Natural killer cell treated with Interleukin-12 subunit alpha and Interleukin-12 subunit beta and Interleukin-15 and Interleukin-18, amount 100 ng/mL, for 72 hours (primary cell): ENCODE data around the gene NTPCR. TPM values are rescaled to one million over a fixed set of nuclear protein-coding genes. Genes with fewer than 3 reads are reported as not detected.

Source experiments
- ATAC-seq, 2 donors: fragments of 150-1000 bp; cut with Tn5 transposase in 1 of 2; sonication (Bioruptor Pico), chemical (Tn5 transposase) in 1 of 2; 2 replicates each; pipeline ENCODE4 v1.10.0; 2021
- DNase-seq: peaks from one replicate; pipeline ENCODE4 v3.0.0; 2022; ENCODE audit warnings: low spot score
- H3K27ac Mint-ChIP-seq, 2 donors: 1 replicate in 1 of 2; 2 replicates in 1 of 2; pipeline ENCODE4 v1.8.0; 2022; ENCODE audit warnings: mixed read lengths in 2 of 2, mild to moderate bottlenecking in 1 of 2, moderate library complexity in 1 of 2
- H3K27me3 Mint-ChIP-seq, 2 donors: 1 replicate in 1 of 2; 2 replicates in 1 of 2; pipeline ENCODE4 v1.8.0; 2022; ENCODE audit warnings: mixed read lengths in 2 of 2
- H3K36me3 Mint-ChIP-seq: one replicate; pipeline ENCODE4 v1.8.0; 2022; ENCODE audit warnings: mixed read lengths
- H3K4me1 Mint-ChIP-seq, 2 donors: 1 replicate in 1 of 2; 2 replicates in 1 of 2; pipeline ENCODE4 v1.8.0; 2022; ENCODE audit warnings: low read depth in 2 of 2, mixed read lengths in 2 of 2, mild to moderate bottlenecking in 1 of 2
- H3K4me3 Mint-ChIP-seq: one replicate; pipeline ENCODE4 v1.8.0; 2022; ENCODE audit warnings: mixed read lengths
- H3K9me3 Mint-ChIP-seq: 2 replicates; pipeline ENCODE4 v1.8.0; 2022; ENCODE audit warnings: mixed read lengths
- total RNA-seq, 2 donors: library from RNA; stranded (reverse); gene quantifications; one replicate each; pipeline ENCODE4 v1.2.3, GENCODE V29; 2022

The NTPCR gene
- total RNA-seq, 2 donors from 2014 or later = 27.4 to 41.6 TPM

DNA sequence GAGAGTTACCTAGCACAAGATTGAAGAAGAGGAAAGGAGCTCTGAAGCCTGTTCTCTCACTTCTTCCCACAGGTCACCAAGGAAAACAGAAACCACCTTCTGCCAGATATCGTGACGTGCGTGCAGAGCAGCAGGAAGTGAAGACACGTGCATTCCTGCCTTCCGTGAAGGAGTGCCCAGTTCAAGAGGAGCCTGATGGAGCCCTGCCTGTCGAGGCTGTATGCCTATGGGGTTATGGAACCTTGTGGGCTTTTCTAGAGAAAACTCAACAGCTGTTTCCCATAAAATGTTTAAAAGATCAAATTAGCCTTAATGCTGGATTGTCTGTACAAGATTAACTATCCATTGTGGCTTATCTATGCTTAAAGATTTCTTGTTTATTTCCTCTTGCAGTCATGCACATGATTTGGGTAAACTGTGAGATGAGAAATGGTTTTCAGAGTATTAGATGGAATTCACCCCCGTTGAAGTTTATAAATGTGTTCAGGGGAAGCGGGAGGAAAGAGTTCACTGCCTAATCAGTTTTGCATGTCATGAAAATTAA lies 27.8 kb downstream of the NTPCR start:
- Mint-ChIP-seq H3K4me1 (peaks cover 12 to 19% of the 10 kb centered on the region in 2 donors), H3K27ac (peak overlapping the region; percentile 69 to 76), H3K9me3 (peaks cover 12% of the 10 kb centered on the region), H3K36me3 (peaks cover 25% of the 10 kb centered on the region), H3K27me3 (no peaks in the 10 kb centered on the region), H3K4me3 (peak overlapping the region; percentile 49)
- ATAC-seq (peak in 1 of 2 donors; percentile 51), DNase-seq (no peak)

DNA sequence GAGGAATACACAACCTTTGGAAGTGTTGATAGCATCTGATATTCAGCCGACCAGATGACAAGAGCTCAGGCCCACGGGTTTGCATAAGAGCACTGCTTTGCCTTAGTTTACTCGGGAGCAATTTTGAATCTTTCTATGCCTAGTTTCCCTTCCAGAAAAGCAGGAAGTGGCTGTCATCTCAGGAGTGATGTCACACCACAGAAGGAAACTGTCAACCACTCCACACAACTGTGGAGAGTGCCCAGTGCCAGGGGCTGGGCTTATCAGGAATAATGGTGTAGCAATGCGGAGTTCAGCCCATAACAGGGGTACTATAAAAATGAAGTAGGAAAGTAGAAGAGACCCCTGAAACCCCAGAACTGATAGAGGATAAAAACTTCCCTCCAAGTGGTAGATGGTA lies 28.4 kb downstream of the NTPCR start:
- Mint-ChIP-seq H3K4me1 (peaks cover 12 to 19% of the 10 kb centered on the region in 2 donors), H3K4me3 (peak overlapping the region; percentile 47), H3K27me3 (no peaks in the 10 kb centered on the region), H3K27ac (peak overlapping the region; percentile 69 to 76), H3K9me3 (peaks cover 5% of the 10 kb centered on the region), H3K36me3 (peaks cover 18% of the 10 kb centered on the region)
- ATAC-seq (no peak), DNase-seq (no peak)

DNA sequence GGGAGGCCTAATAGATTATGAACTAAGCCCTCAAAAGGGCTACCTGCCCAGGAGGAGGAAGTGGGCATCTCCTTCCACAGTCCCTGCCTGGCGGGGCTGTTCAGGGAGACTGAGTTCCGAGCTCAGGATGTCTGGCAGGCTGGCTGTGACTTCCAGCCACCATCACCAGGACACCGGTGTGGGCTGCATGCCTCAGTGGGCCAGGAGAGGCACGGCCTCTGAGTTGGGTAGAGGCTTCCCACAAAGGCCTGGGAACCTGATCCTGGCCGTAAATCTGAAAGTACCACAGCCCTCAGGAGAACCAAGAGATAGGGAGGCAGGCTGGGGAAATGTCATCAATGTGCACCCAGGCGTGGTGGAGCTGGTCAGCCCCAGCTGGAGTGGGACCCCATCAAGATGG lies 29.1 kb downstream of the NTPCR start:
- Mint-ChIP-seq H3K27ac (no peak overlapping the region), H3K9me3 (no peaks in the 10 kb centered on the region), H3K4me1 (peaks cover 12 to 19% of the 10 kb centered on the region in 2 donors), H3K27me3 (no peaks in the 10 kb centered on the region), H3K4me3 (no peak overlapping the region), H3K36me3 (peaks cover 11% of the 10 kb centered on the region)
- DNase-seq (no peak), ATAC-seq (no peak)

DNA sequence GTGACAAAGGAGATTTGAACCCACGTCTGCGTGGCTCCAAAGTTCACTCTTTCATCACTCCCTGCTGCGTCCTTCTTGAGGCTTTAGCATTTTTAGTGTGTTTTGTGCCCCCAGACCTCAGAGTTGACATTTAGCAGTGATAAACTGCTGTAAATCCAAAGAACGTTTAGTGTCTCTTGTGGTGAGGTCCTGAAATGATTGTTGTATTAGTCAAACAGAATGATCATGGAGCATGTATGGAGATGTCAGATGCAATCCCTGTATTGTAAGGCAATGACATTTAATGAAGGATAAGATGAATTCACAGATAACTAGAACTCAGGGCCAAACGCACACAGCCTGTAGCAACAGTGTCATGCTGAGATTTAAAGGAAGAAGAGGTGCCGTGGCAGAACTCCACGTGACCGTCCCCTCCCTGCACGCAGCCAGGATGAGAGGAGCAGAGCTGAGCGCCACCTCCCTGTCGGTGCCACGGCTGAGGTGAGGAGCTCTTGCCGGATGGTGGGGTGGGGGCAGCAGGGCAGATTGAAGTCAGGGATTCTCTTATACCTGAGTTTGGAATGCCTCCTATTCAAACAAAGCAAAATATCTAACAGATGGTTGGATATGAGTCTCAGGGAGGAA lies 30.1 kb downstream of the NTPCR start:
- ATAC-seq (no peak), DNase-seq (no peak)
- H3K9me3 Mint-ChIP-seq = no peaks in the 10 kb centered on the region
- H3K27ac Mint-ChIP-seq = peak overlapping the region; percentile 17 to 34
- H3K36me3 Mint-ChIP-seq = peaks cover 5% of the 10 kb centered on the region
- H3K4me3 Mint-ChIP-seq = no peak overlapping the region
- H3K27me3 Mint-ChIP-seq = no peaks in the 10 kb centered on the region
- H3K4me1 Mint-ChIP-seq = peaks cover 12 to 19% of the 10 kb centered on the region in 2 donors

DNA sequence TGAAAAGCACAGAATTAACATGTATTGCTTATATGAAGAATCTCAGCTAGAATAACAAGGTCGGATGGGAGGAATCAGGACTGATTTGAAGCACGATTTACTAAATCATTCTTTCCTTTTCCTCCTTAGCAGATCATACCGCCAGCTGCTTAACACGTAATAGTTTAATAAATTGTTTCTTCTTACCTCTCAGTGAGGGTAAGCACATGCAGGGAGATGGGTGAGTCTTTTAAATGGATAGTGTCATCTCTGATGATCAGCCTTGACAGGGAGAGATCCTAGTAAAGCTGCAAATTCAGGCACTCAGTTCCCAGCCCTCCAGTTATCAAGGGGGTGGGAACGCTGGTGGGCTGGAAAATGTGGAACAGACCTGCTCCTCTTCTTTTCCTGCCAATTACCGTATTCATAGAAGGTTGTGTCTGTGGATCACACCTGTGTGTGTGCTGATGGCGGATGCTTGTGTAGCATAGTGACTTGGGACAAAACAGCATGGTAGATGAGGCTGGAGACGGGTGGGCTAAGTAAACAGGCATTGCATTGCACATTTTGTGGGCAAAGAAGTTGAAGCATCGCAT lies 30.7 kb downstream of the NTPCR start:
- DNase-seq (no peak), ATAC-seq (no peak)
- peaks cover 12 to 19% of the 10 kb centered on the region in 2 donors for H3K4me1 Mint-ChIP-seq
- peaks cover 5% of the 10 kb centered on the region for H3K36me3 Mint-ChIP-seq
- no peaks in the 10 kb centered on the region for H3K27me3 Mint-ChIP-seq
- H3K4me3 Mint-ChIP-seq = no peak overlapping the region
- H3K9me3 Mint-ChIP-seq = no peaks in the 10 kb centered on the region
- peak overlapping the region in 1 of 2 donors; percentile 34 for H3K27ac Mint-ChIP-seq

DNA sequence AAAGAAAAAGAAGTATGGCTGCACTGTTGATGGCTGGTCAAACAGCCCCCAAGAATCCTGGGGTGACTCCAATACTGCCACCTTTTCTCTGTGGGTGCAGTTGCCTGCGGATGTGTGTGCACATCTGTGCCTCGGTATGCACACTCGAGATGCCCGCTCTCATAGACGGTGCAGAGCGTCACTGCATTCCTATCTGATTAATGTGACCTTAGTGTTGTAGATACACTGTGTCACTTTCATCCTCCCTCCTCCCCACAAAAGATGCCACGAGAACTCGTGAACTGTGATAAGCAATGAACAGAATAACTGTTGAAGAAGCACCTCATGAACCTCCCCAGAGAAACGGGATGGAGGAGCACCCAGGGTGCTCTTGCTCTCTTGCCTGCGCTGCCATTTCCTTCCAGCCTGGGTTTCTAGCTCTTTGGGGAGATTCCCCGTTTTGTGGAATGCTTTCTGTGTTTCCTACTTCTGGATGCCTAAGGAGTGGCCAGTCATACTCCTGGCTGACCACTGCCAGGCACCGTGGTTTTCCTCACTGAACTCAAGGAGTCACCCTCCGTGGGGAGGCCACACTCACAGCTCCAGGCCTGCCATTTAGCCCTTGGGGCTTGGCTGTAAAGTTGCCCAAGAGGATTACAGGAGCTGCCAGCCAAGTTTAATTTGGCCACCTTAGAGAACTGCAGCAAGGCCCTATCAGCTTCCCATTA lies 32.0 kb downstream of the NTPCR start:
- Mint-ChIP-seq H3K36me3 (peaks cover 5% of the 10 kb centered on the region), H3K27me3 (no peaks in the 10 kb centered on the region), H3K9me3 (no peaks in the 10 kb centered on the region), H3K4me1 (peaks cover 12 to 19% of the 10 kb centered on the region in 2 donors), H3K27ac (peak overlapping the region in 1 of 2 donors; percentile 34), H3K4me3 (no peak overlapping the region)
- DNase-seq (no peak), ATAC-seq (no peak)

DNA sequence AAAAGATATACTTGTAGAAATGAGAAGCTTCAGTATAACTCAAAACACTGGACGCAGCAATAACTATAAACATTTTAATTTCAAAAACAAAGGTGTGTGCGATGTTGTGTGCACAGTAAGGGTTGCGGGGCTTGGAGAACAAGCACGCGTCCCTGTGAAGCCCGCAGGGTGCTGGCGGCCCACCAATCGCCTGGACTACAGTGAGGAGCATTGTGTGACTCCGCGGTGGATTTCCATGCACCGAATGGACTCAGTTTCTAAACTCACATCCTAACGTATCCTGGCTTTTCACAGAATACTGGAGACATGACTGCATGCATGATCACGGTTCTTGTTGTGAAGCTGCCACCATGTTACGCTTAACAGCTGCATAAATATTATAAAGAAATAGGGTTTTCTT lies 33.0 kb downstream of the NTPCR start:
- DNase-seq (no peak), ATAC-seq (no peak)
- Mint-ChIP-seq H3K27me3 (no peaks in the 10 kb centered on the region), H3K36me3 (peaks cover 5% of the 10 kb centered on the region), H3K4me1 (peaks cover 7 to 11% of the 10 kb centered on the region in 2 donors), H3K9me3 (no peaks in the 10 kb centered on the region), H3K4me3 (no peak overlapping the region), H3K27ac (no peak overlapping the region)

DNA sequence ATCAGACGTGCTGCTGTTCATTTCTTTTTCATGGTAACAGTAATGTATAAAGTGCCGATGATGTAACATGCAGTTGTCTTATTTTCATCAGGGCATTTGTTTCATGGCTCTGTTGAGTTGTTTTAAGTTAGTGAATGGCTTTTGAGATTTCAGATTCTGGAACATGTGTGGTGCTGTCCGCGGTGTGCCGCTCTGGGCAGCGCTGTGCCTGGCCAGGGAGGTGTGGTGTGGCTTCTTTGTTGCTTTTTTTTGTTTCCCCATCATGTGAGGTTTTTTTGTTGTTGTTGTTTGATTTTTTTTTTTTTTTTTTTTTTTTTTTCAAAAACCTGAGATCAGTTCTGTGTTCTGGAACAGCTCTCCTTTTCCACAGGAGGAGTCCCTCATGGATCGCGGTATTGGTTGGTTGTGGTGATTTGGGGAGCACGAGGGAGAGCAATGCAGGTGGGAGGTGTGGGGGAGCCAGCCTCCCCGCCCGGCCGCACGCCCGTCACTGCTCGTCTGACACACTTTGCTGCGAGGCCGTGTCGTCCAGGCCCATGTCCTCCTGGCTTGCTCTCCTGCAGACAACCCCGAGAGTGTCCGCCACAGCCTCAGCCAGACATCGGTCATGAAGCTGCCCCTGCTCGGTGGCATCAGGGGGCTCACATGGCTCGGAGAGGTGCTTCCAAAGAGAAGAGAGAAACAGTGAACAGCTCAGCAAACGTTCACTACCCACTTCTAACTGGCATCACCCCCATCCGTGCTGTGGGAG lies 33.6 kb downstream of the NTPCR start:
- Mint-ChIP-seq H3K9me3 (no peaks in the 10 kb centered on the region), H3K4me3 (no peak overlapping the region), H3K27me3 (no peaks in the 10 kb centered on the region), H3K27ac (no peak overlapping the region), H3K4me1 (peaks cover 2 to 7% of the 10 kb centered on the region in 2 donors), H3K36me3 (peaks cover under 1% of the 10 kb centered on the region)
- DNase-seq (no peak), ATAC-seq (no peak)

DNA sequence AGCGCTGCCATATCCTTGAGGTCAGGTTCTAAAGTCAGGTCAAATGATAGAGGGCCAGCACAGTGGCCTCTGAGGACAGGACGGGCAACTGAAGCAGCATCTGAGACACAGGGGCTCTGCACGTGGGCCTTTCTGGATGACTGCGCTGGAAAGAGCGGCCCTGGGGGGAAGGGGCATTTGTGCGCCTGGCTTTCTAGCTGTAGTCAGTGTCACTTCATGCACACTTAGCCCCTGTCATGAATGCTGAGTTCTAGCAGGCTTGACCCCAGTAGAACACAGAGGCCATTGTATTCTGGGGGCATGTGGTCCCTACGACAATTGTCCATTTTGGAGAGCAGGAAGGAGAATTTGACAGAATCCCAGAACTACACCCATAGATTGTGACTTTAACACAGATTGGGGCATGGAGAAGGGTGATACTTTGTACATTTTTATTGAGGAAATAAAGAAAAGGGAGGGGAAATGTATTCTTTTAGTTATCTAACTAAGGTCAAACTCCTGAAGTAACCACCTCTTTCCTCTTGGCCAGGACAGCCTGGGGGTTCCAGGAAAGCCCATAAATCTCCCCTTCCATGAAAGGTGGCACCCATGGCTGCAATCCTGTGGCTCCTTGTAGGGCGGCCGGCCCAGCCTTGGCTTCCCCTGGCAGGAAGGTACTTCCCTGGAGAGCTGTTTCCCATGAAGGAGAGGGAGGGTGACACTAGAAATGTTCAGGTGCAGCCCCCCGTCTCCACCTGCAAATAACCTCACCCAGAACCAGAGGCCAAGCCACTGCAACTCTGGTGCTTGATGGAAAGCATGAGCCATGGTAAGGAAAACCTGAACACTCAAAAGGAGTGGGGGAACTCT lies 34.4 kb downstream of the NTPCR start:
- Mint-ChIP-seq H3K4me1 (peaks cover 0 to 6% of the 10 kb centered on the region in 2 donors), H3K4me3 (no peak overlapping the region), H3K9me3 (no peaks in the 10 kb centered on the region), H3K27ac (no peak overlapping the region), H3K36me3 (no peaks in the 10 kb centered on the region), H3K27me3 (no peaks in the 10 kb centered on the region)
- DNase-seq = no peak
- ATAC-seq = no peak

DNA sequence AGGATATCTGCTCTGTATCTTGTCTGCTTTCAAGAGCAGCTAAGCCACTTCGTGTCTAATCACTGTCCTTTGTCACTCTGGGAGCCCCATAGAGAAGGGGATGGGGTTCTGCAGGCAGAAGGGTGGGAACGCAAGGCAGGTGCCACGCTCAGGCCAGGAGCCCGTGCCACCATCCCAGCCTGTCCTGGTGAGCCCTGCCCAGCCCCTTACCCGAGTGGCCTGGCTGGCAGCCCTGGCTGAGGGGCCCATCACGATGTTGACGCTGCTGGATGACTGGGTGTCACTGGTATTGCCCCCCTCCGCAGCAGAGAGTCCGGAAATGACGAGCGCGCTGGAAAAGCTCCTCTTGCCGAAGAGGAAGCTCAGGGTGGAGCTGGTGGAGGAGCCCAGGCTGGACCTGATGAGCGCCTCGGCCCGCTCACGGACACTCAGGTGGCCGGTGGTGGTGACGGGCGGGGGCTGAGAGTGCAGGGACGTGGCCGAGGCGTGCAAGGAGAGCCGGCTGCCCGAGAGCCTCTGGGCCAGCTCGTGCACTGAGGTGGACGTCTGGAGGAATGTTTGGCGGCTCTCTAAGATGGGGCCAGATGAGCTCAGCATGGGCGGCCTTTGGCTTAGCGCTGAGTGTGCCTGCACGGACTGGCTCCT lies 35.6 kb downstream of the NTPCR start:
- no peak overlapping the region for H3K4me3 Mint-ChIP-seq
- H3K36me3 Mint-ChIP-seq = no peaks in the 10 kb centered on the region
- ATAC-seq = peak in 1 of 2 donors; percentile 8
- H3K4me1 Mint-ChIP-seq = peaks cover 0 to 2% of the 10 kb centered on the region in 2 donors
- no peak for DNase-seq
- no peaks in the 10 kb centered on the region for H3K9me3 Mint-ChIP-seq
- no peak overlapping the region for H3K27ac Mint-ChIP-seq
- no peaks in the 10 kb centered on the region for H3K27me3 Mint-ChIP-seq

DNA sequence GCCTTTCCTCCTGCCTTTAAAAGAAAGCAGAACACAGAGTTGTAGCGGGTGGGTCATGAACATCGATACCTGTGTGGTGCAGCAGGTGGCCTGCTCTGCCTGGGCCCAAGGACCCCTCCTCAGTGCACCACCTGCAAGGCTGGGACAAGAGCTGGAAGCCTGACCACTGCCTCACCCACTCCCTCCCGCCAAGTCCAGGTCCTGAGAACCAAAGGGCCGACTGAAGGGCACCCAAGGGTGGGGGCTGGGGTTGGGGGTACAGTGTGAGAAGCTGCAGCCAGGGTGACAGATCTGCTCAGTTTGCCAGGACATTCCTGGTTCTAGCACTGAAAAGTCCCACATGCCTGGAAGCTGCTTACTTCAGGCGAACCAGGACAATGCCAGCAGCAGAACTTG lies 36.1 kb downstream of the NTPCR start:
- no peak for ATAC-seq
- no peaks in the 10 kb centered on the region for H3K27me3 Mint-ChIP-seq
- no peaks in the 10 kb centered on the region for H3K36me3 Mint-ChIP-seq

DNA sequence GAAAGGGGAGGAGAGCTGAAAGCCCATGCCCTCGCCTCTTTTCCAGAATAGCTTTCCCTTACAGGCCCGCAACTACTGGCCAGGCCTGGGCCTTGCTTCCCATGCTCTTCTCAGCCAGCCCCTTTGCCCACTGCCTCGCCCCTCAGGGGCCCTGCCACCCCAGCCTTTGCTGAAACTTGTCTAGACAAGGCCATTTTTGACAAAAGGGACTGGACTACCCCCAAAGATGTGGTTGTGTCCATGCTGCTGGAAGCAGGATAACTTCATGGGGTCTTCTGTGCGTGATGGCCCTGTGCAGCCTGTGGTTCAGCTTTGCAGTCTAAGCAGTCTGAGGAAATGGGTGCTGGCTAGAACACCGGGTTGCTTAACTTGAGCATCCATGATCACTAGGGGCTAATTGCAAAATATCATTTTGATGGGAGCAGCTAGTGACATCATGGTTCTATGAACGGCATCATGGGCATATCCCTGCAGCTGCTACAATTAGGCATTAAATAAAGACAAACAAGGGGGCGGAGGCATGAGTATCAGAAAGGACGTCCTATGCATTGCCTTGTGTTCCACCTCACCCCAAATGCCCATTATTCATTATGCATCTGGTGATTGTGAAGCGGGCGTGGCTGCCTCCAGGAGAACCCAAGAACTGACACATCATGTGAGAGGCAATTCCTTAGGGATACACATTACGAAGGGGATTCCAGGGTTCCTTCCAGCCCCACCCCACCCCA lies 36.8 kb downstream of the NTPCR start:
- Mint-ChIP-seq H3K27ac (no peak overlapping the region), H3K9me3 (no peaks in the 10 kb centered on the region), H3K4me3 (no peak overlapping the region), H3K36me3 (no peaks in the 10 kb centered on the region), H3K27me3 (no peaks in the 10 kb centered on the region), H3K4me1 (peaks cover 0 to 2% of the 10 kb centered on the region in 2 donors)
- DNase-seq = no peak
- no peak for ATAC-seq

More for the DNA sequence above, 36.1 kb downstream of the NTPCR start:
- H3K27ac Mint-ChIP-seq = no peak overlapping the region
- no peaks in the 10 kb centered on the region for H3K9me3 Mint-ChIP-seq
- no peak for DNase-seq
- H3K4me3 Mint-ChIP-seq = no peak overlapping the region
- H3K4me1 Mint-ChIP-seq = peaks cover 0 to 2% of the 10 kb centered on the region in 2 donors
